H9 (cell line): ENCODE data around the gene DOCK10. TPM values are rescaled to one million over a fixed set of nuclear protein-coding genes. Genes with fewer than 3 reads are reported as not detected.

Source experiments
- DNase-seq: peaks from one replicate; pipeline ENCODE4 v3.0.0-alpha.2; 2017
- H2AFZ ChIP-seq: one replicate; pipeline ENCODE4 v1.6.1; 2013; ENCODE audit warnings: mild to moderate bottlenecking, low read length, control low read depth, moderate library complexity
- H2AK5ac ChIP-seq: 2 replicates; pipeline ENCODE4 v1.6.1; 2013; ENCODE audit warnings: low read length, control low read depth, mixed read lengths; ENCODE audit not compliant: insufficient read length
- H2BK120ac ChIP-seq: one replicate; pipeline ENCODE4 v1.6.1; 2013; ENCODE audit warnings: low read depth, mild to moderate bottlenecking, low read length, control low read depth, inconsistent platforms; ENCODE audit not compliant: poor library complexity, severe bottlenecking
- H2BK12ac ChIP-seq: 2 replicates; pipeline ENCODE4 v1.6.1; 2013; ENCODE audit warnings: low read length, control low read depth, mixed read lengths, low read depth; ENCODE audit not compliant: insufficient read length
- H2BK15ac ChIP-seq: 2 replicates; pipeline ENCODE4 v1.6.1; 2013; ENCODE audit warnings: low read depth, low read length, control low read depth
- H2BK20ac ChIP-seq: one replicate; pipeline ENCODE4 v1.6.1; 2013; ENCODE audit warnings: low read depth, mild to moderate bottlenecking, low read length, control low read depth, inconsistent platforms; ENCODE audit not compliant: poor library complexity, severe bottlenecking
- H2BK5ac ChIP-seq: 2 replicates; pipeline ENCODE4 v1.6.1; 2013; ENCODE audit warnings: low read length, control low read depth, mixed read lengths; ENCODE audit not compliant: insufficient read length
- H3K14ac ChIP-seq: 2 replicates; pipeline ENCODE4 v1.6.1; 2013; ENCODE audit warnings: low read length, control low read depth; ENCODE audit not compliant: insufficient read depth
- H3K18ac ChIP-seq: 2 replicates; pipeline ENCODE4 v1.6.1; 2013; ENCODE audit warnings: low read depth, mild to moderate bottlenecking, mixed read lengths, low read length, control low read depth; ENCODE audit not compliant: insufficient read length
- H3K23ac ChIP-seq: 2 replicates; pipeline ENCODE4 v1.6.1; 2013; ENCODE audit warnings: low read length, control low read depth, mixed read lengths, low read depth; ENCODE audit not compliant: insufficient read length
- H3K23me2 ChIP-seq: 2 replicates; pipeline ENCODE4 v1.6.1; 2013; ENCODE audit warnings: low read depth, mild to moderate bottlenecking, mixed read lengths, low read length, control low read depth; ENCODE audit not compliant: insufficient read length, poor library complexity, severe bottlenecking
- H3K27ac ChIP-seq: 2 replicates; pipeline ENCODE4 v1.5.1; 2013; ENCODE audit warnings: low read length, control low read depth, mixed read lengths, low read depth; ENCODE audit not compliant: insufficient read length
- H3K27me3 ChIP-seq: 2 replicates; pipeline ENCODE4 v1.6.1; 2013; ENCODE audit warnings: low read length, control low read depth, inconsistent platforms; ENCODE audit not compliant: insufficient read depth
- H3K4ac ChIP-seq: 2 replicates; pipeline ENCODE4 v1.6.1; 2013; ENCODE audit warnings: low read depth, mild to moderate bottlenecking, control low read depth, inconsistent platforms, low read length, moderate library complexity
- H3K4me1 ChIP-seq: 2 replicates; pipeline ENCODE4 v1.6.1; 2013; ENCODE audit warnings: low read length, control low read depth, inconsistent platforms; ENCODE audit not compliant: insufficient read depth
- H3K4me2 ChIP-seq: 2 replicates; pipeline ENCODE4 v1.6.1; 2013; ENCODE audit warnings: low read length, control low read depth, mixed read lengths; ENCODE audit not compliant: insufficient read length, insufficient read depth
- H3K56ac ChIP-seq: 2 replicates; pipeline ENCODE4 v1.6.1; 2013; ENCODE audit warnings: low read depth, mild to moderate bottlenecking, mixed read lengths, low read length, control low read depth; ENCODE audit not compliant: insufficient read length
- H3K79me1 ChIP-seq: 2 replicates; pipeline ENCODE4 v1.6.1; 2013; ENCODE audit warnings: low read depth, mild to moderate bottlenecking, moderate library complexity, low read length, control low read depth, inconsistent platforms; ENCODE audit not compliant: insufficient read depth, poor library complexity, severe bottlenecking
- H3K79me2 ChIP-seq: 2 replicates; pipeline ENCODE4 v1.6.1; 2013; ENCODE audit warnings: low read length, control low read depth, inconsistent platforms; ENCODE audit not compliant: insufficient read depth
- H3K9ac ChIP-seq: 2 replicates; pipeline ENCODE4 v1.6.1; 2013; ENCODE audit warnings: low read length, control low read depth, mixed read lengths; ENCODE audit not compliant: insufficient read length; ENCODE audit errors: extremely low read depth
- H3K9me3 ChIP-seq: one replicate; pipeline ENCODE4 v1.6.1; 2013; ENCODE audit warnings: low read depth, low read length, inconsistent platforms; ENCODE audit not compliant: control insufficient read depth
- H3T11ph ChIP-seq: one replicate; pipeline ENCODE4 v1.6.1; 2013; ENCODE audit warnings: mild to moderate bottlenecking, low read length, control low read depth, inconsistent platforms
- H4K20me1 ChIP-seq: one replicate; pipeline ENCODE4 v1.6.1; 2013; ENCODE audit not compliant: control insufficient read depth, insufficient read length, insufficient read depth
- H4K5ac ChIP-seq: 2 replicates; pipeline ENCODE4 v1.6.1; 2013; ENCODE audit warnings: low read depth, mild to moderate bottlenecking, mixed read lengths, low read length, control low read depth; ENCODE audit not compliant: insufficient read length
- H4K8ac ChIP-seq: replicated peaks from 2 replicates; pipeline ENCODE4 v1.6.1; 2013; ENCODE audit warnings: low read length, control low read depth, mixed read lengths, low read depth; ENCODE audit not compliant: insufficient read length
- H4K91ac ChIP-seq: 2 replicates; pipeline ENCODE4 v1.6.1; 2013; ENCODE audit warnings: low read depth, mild to moderate bottlenecking, moderate library complexity, mixed read lengths, low read length, control low read depth; ENCODE audit not compliant: insufficient read length
- H3K27ac Mint-ChIP-seq, 3 experiments: 2 replicates in 2 of 3; 3 replicates in 1 of 3; pipeline ENCODE4 v1.8.0; 2020 to 2021; ENCODE audit warnings: mixed read lengths in 3 of 3, mild to moderate bottlenecking in 1 of 3, moderate library complexity in 1 of 3
- H3K27me3 Mint-ChIP-seq: 2 replicates; pipeline ENCODE4 v1.8.0; 2021; ENCODE audit warnings: low read depth, mild to moderate bottlenecking, moderate library complexity, mixed read lengths
- H3K36me3 Mint-ChIP-seq, 3 experiments: 2 replicates in 2 of 3; 3 replicates in 1 of 3; pipeline ENCODE4 v1.8.0; 2020 to 2021; ENCODE audit warnings: low read depth in 3 of 3, mixed read lengths in 3 of 3; ENCODE audit not compliant: insufficient read depth in 1 of 3
- H3K4me1 Mint-ChIP-seq, 2 experiments: 2 replicates each; pipeline ENCODE4 v1.8.0; 2020; ENCODE audit warnings: mixed read lengths in 2 of 2
- H3K4me3 Mint-ChIP-seq, 2 experiments: 2 replicates in 1 of 2; 3 replicates in 1 of 2; pipeline ENCODE4 v1.8.0; 2020 to 2021; ENCODE audit warnings: mild to moderate bottlenecking in 2 of 2, mixed read lengths in 2 of 2, moderate library complexity in 1 of 2
- H3K9me3 Mint-ChIP-seq, 2 experiments: 2 replicates in 1 of 2; 3 replicates in 1 of 2; pipeline ENCODE4 v1.8.0; 2020; ENCODE audit warnings: mild to moderate bottlenecking in 2 of 2, mixed read lengths in 2 of 2, moderate library complexity in 1 of 2
- CTCF ChIP-seq: fragments of 200-600 bp; sonication (generic); conservative IDR thresholded peaks from 3 replicates; pipeline ENCODE4 v1.8.0; 2021; ENCODE audit warnings: antibody characterized with exemption, mild to moderate bottlenecking
- WGBS: extraction: QIAGEN DNeasy Blood & Tissue Kit; methylation state at CpG from one replicate; pipeline ENCODE4 v1.1.7; 2013; ENCODE audit warnings: missing lambda C conversion rate, low lambda C conversion rate, mixed read lengths; ENCODE audit not compliant: insufficient read length; ENCODE audit errors: extremely low coverage; 5-methylcytosine and 5-hydroxymethylcytosine counted together
- total RNA-seq: library from RNA; stranded (reverse); gene quantifications from 2 replicates; pipeline ENCODE4 v1.2.1, GENCODE V29; 2021

DOCK10 gene
- total RNA-seq, 1 experiment from 2014 or later: 0.79 TPM

- Histone ChIP-seq H3K18ac (no peak overlapping the region), H2BK15ac (no peak overlapping the region), H3K23me2 (no peaks in the 10 kb centered on the region), H3K14ac (no peak overlapping the region), H3K56ac (no peak overlapping the region), H3K9ac (no peak overlapping the region), H3K79me1 (no peaks in the 10 kb centered on the region), H3K79me2 (no peaks in the 10 kb centered on the region), H2AFZ (no peak overlapping the region), H4K91ac (no peak overlapping the region), H3K4me1 (no peaks in the 10 kb centered on the region), H2BK5ac (no peak overlapping the region), H3K23ac (no peak overlapping the region), H4K20me1 (no peaks in the 10 kb centered on the region), H3K27me3 (no peaks in the 10 kb centered on the region), H2AK5ac (no peak overlapping the region), H3T11ph (no peak overlapping the region), H4K5ac (no peak overlapping the region), H2BK12ac (no peak overlapping the region), H4K8ac (no peak overlapping the region), H2BK120ac (no peak overlapping the region), H3K9me3 (no peaks in the 10 kb centered on the region), H2BK20ac (no peak overlapping the region), H3K4me2 (no peak overlapping the region), H3K4ac (no peak overlapping the region), H3K27ac (no peak overlapping the region)
- peaks cover 3 to 5% of the 10 kb centered on the region in 2 experiments; a peak in 4 of 5 replicates for H3K9me3 Mint-ChIP-seq
- no peaks in the 10 kb centered on the region; the same call in 1 of the 2 replicates for H3K27me3 Mint-ChIP-seq
- no peaks in the 10 kb centered on the region for H3K36me3 Mint-ChIP-seq
- H3K4me1 Mint-ChIP-seq: peaks cover 3 to 5% of the 10 kb centered on the region in 2 experiments; a peak in 2 of 4 replicates
- TF ChIP-seq CTCF: no peak
- H3K27ac Mint-ChIP-seq: no peak overlapping the region
- no peak overlapping the region for H3K4me3 Mint-ChIP-seq
- no peak for DNase-seq
- WGBS: no CpG with 5 or more reads among the region's 1 CpG
These were observed 228.7 kb downstream of the DOCK10 start for GRCh38 chr2:224813578-224813977.
